Activated T-cell treated with anti-CD3 and anti-CD28 coated beads for 1 hour (primary cell): Measurements from ENCODE around the gene TMEM181.
"Not testable (repeated sequence)": the region's sequence is repeated elsewhere in the genome, so short reads cannot be mapped to it uniquely, and the experiment has no call there.

Experiments
- DNase-seq: peaks from one replicate; pipeline ENCODE4 v3.0.0-alpha.2; 2020; ENCODE audit warnings: low read depth

TMEM181 gene

DNA sequence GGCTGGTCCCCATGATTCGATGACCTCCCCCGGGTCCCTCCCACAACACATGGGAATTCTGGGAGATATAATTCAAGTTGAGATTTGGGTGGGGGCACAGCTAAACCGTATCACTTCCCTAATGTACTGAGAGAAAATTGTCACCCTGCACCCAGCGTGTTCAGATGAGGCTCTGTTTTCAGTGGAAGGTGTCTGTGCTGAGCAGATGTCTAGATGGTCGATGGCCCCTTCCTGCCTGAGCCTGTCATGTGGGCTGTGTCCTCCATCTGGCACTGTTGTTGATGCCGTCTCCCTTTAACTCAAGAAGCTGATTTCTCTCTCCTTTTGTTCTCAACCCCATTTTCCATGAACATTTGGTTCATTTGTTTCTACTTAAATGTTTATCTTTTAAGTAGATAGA, 37.0 kb downstream of the TMEM181 start:
- DNase-seq: no peak

DNA sequence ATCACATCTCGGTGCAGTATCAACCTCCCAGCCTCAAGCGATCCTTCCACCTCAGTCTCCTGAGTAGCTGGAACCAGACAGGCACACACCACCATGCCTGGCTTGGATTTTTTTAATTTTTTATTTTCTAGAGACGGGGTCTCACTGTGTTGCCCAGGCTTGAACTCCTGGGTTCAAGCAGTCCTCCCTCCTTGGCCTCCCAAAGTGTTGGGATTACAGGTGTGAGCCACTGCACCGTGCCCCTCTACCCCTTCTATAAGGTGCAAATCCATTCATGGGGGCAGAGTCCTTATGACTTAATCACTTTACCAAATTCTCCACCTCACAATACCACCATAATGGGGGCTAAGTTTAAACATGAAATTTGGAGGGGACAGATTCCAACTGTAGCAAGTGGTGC, 37.7 kb downstream of the TMEM181 start:
- no peak for DNase-seq

- no peak for DNase-seq
Measured at GRCh38 chr6:158599635-158600034, 39.7 kb downstream of the TMEM181 start.

DNA sequence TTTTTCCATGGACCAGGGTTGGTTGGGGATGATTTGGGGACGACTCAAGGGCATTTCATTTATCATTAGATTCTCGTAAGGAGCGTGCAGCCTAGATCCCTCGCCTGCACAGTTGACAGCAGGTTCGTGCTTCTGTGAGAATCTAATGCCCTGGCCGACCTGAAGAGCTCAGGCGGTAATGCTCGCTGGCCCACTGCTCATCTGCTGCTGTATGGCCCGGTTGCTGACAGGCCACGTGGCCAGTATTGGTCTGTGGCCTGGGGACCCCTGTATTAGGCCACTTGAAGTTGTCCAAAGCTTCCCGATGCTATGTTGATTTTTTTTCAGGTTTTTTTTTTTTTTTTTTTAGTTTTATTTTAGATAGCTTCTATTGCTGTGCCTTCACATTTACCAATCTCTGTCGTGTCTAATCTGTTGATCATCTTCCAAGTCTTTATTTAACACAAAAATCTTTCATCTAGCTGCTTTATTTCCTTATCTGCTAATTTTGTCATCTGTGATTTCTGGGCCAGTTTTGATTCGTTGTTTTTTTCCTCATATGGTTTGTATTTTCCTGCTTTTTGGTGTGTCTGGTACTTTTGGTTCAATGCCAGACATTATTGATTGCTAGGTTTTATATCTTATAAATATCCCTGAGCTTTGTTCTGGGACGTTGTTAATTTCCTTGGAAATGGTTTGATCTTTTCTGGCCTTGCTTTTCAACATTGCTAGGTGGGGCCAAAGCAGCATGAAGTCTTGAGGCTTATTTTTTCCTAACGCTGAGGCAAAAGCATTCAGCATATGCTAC, 43.6 kb downstream of the TMEM181 start:
- DNase-seq: no peak

- DNase-seq: no peak
Measured at GRCh38 chr6:158604048-158604406, 44.1 kb downstream of the TMEM181 start.

DNA sequence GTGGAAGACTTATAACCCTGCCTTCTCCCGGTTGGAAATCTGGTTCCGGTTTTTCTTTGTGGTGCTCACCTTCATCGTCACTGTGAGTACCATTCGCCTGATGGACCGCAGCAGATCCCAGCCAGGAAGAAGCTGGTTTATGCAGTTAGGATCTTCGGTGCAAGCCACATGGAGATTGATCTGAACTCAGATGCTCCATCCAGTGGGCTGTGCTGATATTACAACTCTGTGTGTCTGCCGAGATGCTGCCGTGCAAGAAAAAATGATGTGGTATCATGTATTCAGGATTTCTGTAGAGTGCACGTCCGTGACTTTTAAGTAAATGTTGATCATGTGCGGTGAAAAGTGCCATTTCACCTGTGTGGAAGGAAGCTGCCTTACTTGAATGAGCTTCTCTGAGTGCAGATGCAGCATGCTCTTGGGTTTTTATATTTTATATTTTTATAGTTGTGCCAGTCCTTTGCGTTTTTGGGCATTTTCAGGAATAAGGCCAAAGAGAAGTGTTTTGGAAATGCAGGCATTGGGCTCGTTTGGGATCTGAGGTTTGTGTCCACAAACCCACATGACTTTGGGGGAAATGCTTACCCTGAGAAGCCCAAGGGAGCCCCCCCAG, 45.5 kb downstream of the TMEM181 start:
- DNase-seq: peak; percentile 36

- DNase-seq: not testable (repeated sequence)
Measured at GRCh38 chr6:158606011-158606410, 46.1 kb downstream of the TMEM181 start.

GRCh38 chr6:158606935-158607334, 47.0 kb downstream of the TMEM181 start:
- no peak for DNase-seq

- DNase-seq: no peak
Measured at GRCh38 chr6:158607411-158608170, 47.7 kb downstream of the TMEM181 start.

GRCh38 chr6:158608221-158608620, 48.3 kb downstream of the TMEM181 start:
- no peak for DNase-seq

GRCh38 chr6:158609455-158610155, 49.7 kb downstream of the TMEM181 start:
- no peak for DNase-seq

- DNase-seq: no peak
Measured at GRCh38 chr6:158610319-158610968, 50.6 kb downstream of the TMEM181 start.

DNA sequence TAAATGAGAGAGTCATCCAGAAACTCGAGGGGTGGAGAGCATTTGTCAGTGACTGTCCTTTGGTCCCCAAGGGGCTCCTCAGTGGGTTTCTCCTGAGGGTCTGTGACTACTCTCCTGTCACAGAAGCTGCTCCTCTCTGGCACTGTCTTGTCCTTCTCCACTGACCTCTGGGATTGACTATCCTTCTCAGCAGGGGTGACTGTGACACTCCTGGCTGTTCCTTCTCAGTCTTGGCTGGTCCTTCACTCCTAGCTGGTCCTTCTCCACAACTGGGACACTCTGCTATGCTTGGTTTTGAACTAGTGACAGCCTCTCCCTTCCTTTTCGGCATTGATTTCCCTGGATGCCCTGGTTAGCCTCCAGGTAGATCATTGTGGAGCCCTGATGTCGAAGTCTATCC, 51.1 kb downstream of the TMEM181 start:
- DNase-seq: no peak

- no peak for DNase-seq
Measured at GRCh38 chr6:158611541-158612370, 51.9 kb downstream of the TMEM181 start.

GRCh38 chr6:158614606-158615005, 54.7 kb downstream of the TMEM181 start:
- DNase-seq: not testable (repeated sequence)

GRCh38 chr6:158618289-158618688, 58.4 kb downstream of the TMEM181 start:
- DNase-seq: not testable (repeated sequence)

- no peak for DNase-seq
Measured at GRCh38 chr6:158619922-158620801, 60.3 kb downstream of the TMEM181 start.

- DNase-seq: no peak
Measured at GRCh38 chr6:158620963-158621693, 61.2 kb downstream of the TMEM181 start.
